Measurements from ENCODE around the gene GNAO1.

DNA sequence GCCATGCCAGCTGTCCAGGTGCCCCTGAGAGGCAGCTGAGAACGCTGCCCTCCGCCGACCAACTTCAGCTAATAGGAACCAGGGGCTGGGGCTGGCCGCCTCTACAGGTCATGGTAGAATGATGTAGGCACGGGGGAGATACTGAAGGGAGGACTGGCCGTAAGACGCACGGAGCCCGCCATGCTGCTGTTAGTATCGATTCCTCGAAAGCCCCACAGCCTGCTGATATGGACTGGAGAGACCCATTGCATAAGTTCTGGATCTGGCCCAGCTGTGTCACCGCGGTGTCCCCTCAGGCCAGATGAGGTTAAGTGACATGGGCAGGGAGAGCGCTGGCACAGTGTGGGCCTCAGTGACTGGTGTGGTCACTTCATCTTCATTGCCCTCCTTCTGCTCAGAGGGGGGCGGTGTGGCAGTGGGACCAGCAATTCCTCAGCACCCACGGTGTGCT is 158.4 kb downstream of the GNAO1 start:
- TF ChIP-seq, protein P1, sequence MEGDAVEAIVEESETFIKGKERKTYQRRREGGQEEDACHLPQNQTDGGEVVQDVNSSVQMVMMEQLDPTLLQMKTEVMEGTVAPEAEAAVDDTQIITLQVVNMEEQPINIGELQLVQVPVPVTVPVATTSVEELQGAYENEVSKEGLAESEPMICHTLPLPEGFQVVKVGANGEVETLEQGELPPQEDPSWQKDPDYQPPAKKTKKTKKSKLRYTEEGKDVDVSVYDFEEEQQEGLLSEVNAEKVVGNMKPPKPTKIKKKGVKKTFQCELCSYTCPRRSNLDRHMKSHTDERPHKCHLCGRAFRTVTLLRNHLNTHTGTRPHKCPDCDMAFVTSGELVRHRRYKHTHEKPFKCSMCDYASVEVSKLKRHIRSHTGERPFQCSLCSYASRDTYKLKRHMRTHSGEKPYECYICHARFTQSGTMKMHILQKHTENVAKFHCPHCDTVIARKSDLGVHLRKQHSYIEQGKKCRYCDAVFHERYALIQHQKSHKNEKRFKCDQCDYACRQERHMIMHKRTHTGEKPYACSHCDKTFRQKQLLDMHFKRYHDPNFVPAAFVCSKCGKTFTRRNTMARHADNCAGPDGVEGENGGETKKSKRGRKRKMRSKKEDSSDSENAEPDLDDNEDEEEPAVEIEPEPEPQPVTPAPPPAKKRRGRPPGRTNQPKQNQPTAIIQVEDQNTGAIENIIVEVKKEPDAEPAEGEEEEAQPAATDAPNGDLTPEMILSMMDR (conservative IDR thresholded peaks at IDR 0.05 in 1 of 2, IDR thresholded peaks at IDR 0.05 in 1 of 2; ENCODE audit: extremely low read depth in 1 of 2, insufficient read depth in 1 of 2, low read depth in 1 of 2, low read length in 2 of 2) = no peak
- no peak for TF ChIP-seq EZH2 (IDR thresholded peaks at IDR 0.05; ENCODE audit: borderline replicate concordance, low read length)
